ENCODE results near the gene MYO16. TPM values are rescaled to one million over a fixed set of nuclear protein-coding genes. Genes with fewer than 3 reads are reported as not detected.

MYO16 gene
- total RNA-seq, 4 donors from 2014 or later: 0.53 TPM; not detected in 3

DNA sequence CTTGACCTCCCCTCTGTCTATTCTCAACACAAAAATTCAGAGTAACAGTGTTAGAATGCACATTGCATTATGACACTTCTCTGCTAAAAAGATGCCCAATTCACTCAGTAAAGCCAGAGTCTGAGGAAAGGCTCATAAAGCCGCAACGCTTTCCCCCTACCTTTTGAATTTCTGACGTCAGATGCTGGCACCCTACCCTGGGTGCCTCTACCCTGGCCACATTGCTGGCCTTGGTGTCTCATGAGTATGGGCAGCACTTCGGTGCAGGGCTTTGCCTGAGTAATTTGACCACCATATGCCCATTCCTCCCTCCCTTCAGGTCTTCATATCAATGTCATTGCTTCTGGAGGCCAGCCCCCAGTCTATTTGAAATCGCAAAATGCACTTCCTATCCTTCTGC lies 229.3 kb downstream of the MYO16 start:
- no peak for DNase-seq
- H3K9me3 ChIP-seq: no peaks in the 10 kb centered on the region
- H3K4me3 ChIP-seq: no peak overlapping the region
- no peaks in the 10 kb centered on the region for H3K27me3 ChIP-seq
- H3K36me3 ChIP-seq: no peaks in the 10 kb centered on the region
- TF ChIP-seq CTCF (IDR thresholded peaks at IDR 0.05) (no peak), POLR2A (IDR thresholded peaks at IDR 0.05) (no peak)
- H3K4me1 ChIP-seq: no peaks in the 10 kb centered on the region
- no peak overlapping the region for H3K27ac ChIP-seq

GRCh38 chr13:108859197-108860012 lies 230.0 kb downstream of the MYO16 start:
- Histone ChIP-seq H3K27ac (no peak overlapping the region), H3K9me3 (no peaks in the 10 kb centered on the region), H3K4me3 (no peak overlapping the region), H3K4me1 (no peaks in the 10 kb centered on the region), H3K36me3 (no peaks in the 10 kb centered on the region), H3K27me3 (no peaks in the 10 kb centered on the region)
- DNase-seq: no peak
- no peak for TF ChIP-seq POLR2A (IDR thresholded peaks at IDR 0.05)
- TF ChIP-seq CTCF (IDR thresholded peaks at IDR 0.05): no peak

GRCh38 chr13:108860418-108860817 lies 231.0 kb downstream of the MYO16 start:
- Histone ChIP-seq H3K9me3 (no peaks in the 10 kb centered on the region), H3K4me3 (no peak overlapping the region), H3K27me3 (no peaks in the 10 kb centered on the region), H3K36me3 (no peaks in the 10 kb centered on the region), H3K4me1 (no peaks in the 10 kb centered on the region), H3K27ac (no peak overlapping the region)
- no peak for DNase-seq
- TF ChIP-seq POLR2A (IDR thresholded peaks at IDR 0.05) (no peak), CTCF (IDR thresholded peaks at IDR 0.05) (no peak)

GRCh38 chr13:108877300-108877699 lies 247.9 kb downstream of the MYO16 start:
- no peaks in the 10 kb centered on the region for H3K9me3 ChIP-seq
- H3K36me3 ChIP-seq: no peaks in the 10 kb centered on the region
- no peak for DNase-seq
- TF ChIP-seq POLR2A (IDR thresholded peaks at IDR 0.05) (no peak), CTCF (IDR thresholded peaks at IDR 0.05) (no peak)
- H3K27me3 ChIP-seq: no peaks in the 10 kb centered on the region
- no peaks in the 10 kb centered on the region for H3K4me1 ChIP-seq
- H3K27ac ChIP-seq: no peak overlapping the region
- H3K4me3 ChIP-seq: no peak overlapping the region

DNA sequence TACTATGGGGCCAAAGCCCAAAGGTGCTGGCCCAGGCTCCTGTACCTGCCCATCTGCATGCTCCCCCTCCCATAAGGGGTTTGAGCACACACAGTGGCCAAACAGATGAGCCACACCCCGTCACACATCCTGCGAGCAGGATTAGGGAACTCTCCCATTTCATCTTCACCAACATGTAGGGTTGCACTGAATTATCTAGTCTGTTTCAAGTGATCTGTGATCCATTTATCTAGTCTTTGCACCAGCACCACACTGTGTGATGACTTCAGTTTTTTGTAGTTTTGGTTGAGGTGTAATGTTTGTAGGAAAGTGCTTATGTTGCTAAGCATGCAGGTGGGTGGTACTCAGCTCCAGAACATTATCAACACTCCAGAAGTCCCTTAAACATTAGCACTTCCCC lies 249.3 kb downstream of the MYO16 start:
- no peaks in the 10 kb centered on the region for H3K9me3 ChIP-seq
- no peak for DNase-seq
- TF ChIP-seq CTCF (IDR thresholded peaks at IDR 0.05) (no peak), POLR2A (IDR thresholded peaks at IDR 0.05) (no peak)
- H3K36me3 ChIP-seq: no peaks in the 10 kb centered on the region
- H3K4me3 ChIP-seq: no peak overlapping the region
- H3K27ac ChIP-seq: no peak overlapping the region
- no peaks in the 10 kb centered on the region for H3K27me3 ChIP-seq
- H3K4me1 ChIP-seq: no peaks in the 10 kb centered on the region
